H1 (cell line): Measurements from ENCODE around the gene COL27A1.

Experiments
- EZH2 ChIP-seq: fragments of 200-600 bp; sonication (generic); IDR thresholded peaks from 2 replicates; pipeline ENCODE4 v1.7.1; 2012; ENCODE audit warnings: low read depth, mild to moderate bottlenecking, moderate library complexity, low read length, inconsistent platforms; ENCODE audit not compliant: severe bottlenecking
- KDM1A ChIP-seq: fragments of 200-600, 300-600 bp; sonication (generic); IDR thresholded peaks from 2 replicates; pipeline ENCODE4 v1.7.1; 2016; ENCODE audit warnings: mild to moderate bottlenecking, low read length, borderline replicate concordance

DNA sequence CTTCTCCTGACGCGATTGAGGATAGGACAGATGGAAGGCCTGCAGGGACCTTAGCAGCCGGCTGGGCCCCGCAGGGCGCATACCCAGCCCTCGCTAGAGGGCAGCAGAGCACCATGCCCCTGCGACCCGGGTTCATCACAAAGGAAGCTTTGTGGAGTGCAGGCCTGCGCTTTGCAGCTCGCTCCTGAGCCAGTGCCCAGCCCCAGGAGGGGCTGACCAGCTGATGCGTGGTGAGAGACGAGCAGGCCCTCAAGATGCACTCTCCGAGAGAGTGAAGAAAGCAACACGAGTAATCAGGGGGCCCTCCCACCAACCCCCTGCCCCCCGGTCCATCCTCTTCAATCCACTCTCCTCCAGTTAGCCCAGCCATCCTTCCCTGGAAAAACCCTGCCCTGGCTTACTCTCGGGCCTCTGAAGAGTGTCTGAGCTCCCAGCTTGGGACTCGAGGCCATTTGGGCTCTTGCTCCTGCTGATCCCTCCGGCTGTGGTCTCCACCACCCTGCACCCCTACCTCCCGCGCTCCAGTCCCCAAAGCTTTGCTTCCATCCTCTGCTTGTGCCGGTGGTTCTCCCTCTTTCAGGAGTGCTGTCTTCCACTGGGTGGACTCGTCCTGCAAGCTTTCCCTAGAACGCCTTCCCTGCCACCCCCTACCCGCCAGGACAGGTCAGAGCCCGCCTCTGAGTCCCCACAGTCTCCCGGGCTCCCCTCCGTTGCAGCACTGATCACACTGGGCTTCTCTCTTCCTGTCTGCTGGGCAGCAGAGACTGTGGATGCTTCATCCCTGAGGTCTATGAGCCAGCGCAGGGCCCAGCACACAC lies 47.1 kb upstream of the COL27A1 start:
- no peak for TF ChIP-seq KDM1A
- TF ChIP-seq EZH2 = no peak
